ENCODE data around the gene HMX2.
A peak's percentile ranks its signal among the peaks of the same experiment; 100 is the strongest.

HMX2 gene

GRCh38 chr10:123145542-123146012 is 2.4 kb upstream of the HMX2 start:
- H3K36me3 ChIP-seq (ENCODE audit: control insufficient read depth in 5 of 5, insufficient read depth in 5 of 5, low read length in 5 of 5), result no peaks in the 10 kb centered on the region
- no peaks in the 10 kb centered on the region for H3K9me3 ChIP-seq (ENCODE audit: control insufficient read depth in 5 of 5, low read length in 5 of 5)
- H3K4me1 ChIP-seq (ENCODE audit: control insufficient read depth in 5 of 5, insufficient read depth in 5 of 5, low read length in 5 of 5), result peaks cover 0 to 35% (median 30%) of the 10 kb centered on the region in 5 donors
- H3K9ac ChIP-seq (ENCODE audit: low read length in 5 of 5), result no peak overlapping the region
- H3K27me3 ChIP-seq (ENCODE audit: control insufficient read depth in 5 of 5, insufficient read depth in 4 of 5, low read length in 5 of 5), result peaks cover 75 to 98% (median 90%) of the 10 kb centered on the region in 5 donors
- no peak overlapping the region for H3K4me3 ChIP-seq (ENCODE audit: low read depth in 1 of 5, low read length in 5 of 5)
- no peak overlapping the region for H3K27ac ChIP-seq (ENCODE audit: low read depth, low read length)

- H3K27ac ChIP-seq (ENCODE audit: low read depth, low read length), result no peak overlapping the region
- no peak overlapping the region for H3K9ac ChIP-seq (ENCODE audit: low read length in 5 of 5)
- no peak overlapping the region for H3K4me3 ChIP-seq (ENCODE audit: low read depth in 1 of 5, low read length in 5 of 5)
- peaks cover 0 to 42% (median 36%) of the 10 kb centered on the region in 5 donors for H3K4me1 ChIP-seq (ENCODE audit: control insufficient read depth in 5 of 5, insufficient read depth in 5 of 5, low read length in 5 of 5)
- no peaks in the 10 kb centered on the region for H3K36me3 ChIP-seq (ENCODE audit: control insufficient read depth in 5 of 5, insufficient read depth in 5 of 5, low read length in 5 of 5)
- no peaks in the 10 kb centered on the region for H3K9me3 ChIP-seq (ENCODE audit: control insufficient read depth in 5 of 5, low read length in 5 of 5)
- peaks cover 75 to 98% (median 90%) of the 10 kb centered on the region in 5 donors for H3K27me3 ChIP-seq (ENCODE audit: control insufficient read depth in 5 of 5, insufficient read depth in 4 of 5, low read length in 5 of 5)
These were observed 1.7 kb upstream of the HMX2 start for GRCh38 chr10:123146013-123146893.

DNA sequence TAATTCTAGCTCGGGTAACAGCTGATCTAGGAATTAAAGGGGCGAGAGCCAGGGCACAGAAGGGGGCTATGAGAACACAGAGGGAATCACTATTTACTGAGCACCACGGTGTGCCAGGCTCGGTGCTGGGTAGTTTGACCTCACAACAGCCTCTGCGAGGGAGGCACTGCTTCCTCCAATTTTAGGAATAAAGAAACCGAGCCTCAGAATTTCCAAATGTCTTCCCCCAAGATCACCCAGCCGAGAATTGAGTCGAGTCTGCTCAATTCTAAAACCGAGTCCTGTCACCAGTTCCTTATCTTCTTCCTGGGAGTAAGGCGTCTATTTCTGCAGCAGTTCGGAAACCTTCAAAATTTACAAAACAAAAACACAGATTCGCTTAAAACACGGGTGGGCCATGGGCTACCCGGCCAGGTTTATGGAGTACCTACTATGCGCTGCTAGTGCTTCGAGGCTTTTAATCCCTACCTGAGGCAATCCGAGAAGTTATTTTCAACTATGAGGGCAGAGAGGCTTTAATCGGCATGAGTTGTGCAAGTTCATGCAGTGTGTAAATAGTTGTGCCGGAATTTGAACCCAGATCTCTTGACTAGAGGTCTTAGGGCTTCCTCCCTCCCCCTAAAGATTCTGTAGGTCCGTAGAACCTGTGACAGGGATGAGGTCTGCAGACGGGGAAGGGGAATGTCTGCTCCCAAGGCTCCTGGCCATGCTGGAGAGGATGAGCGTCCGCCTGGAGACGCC is 872 bp upstream of the HMX2 start:
- Histone ChIP-seq H3K36me3 (ENCODE audit: control insufficient read depth in 5 of 5, insufficient read depth in 5 of 5, low read length in 5 of 5) (no peaks in the 10 kb centered on the region), H3K9ac (ENCODE audit: low read length in 5 of 5) (no peak overlapping the region), H3K4me1 (ENCODE audit: control insufficient read depth in 5 of 5, insufficient read depth in 5 of 5, low read length in 5 of 5) (peaks cover 0 to 44% (median 39%) of the 10 kb centered on the region in 5 donors), H3K27me3 (ENCODE audit: control insufficient read depth in 5 of 5, insufficient read depth in 4 of 5, low read length in 5 of 5) (peaks cover 75 to 97% (median 90%) of the 10 kb centered on the region in 5 donors), H3K4me3 (ENCODE audit: low read depth in 1 of 5, low read length in 5 of 5) (no peak overlapping the region), H3K9me3 (ENCODE audit: control insufficient read depth in 5 of 5, low read length in 5 of 5) (no peaks in the 10 kb centered on the region), H3K27ac (ENCODE audit: low read depth, low read length) (no peak overlapping the region)

- H3K36me3 ChIP-seq (ENCODE audit: control insufficient read depth in 5 of 5, insufficient read depth in 5 of 5, low read length in 5 of 5), result no peaks in the 10 kb centered on the region
- no peak overlapping the region for H3K27ac ChIP-seq (ENCODE audit: low read depth, low read length)
- no peaks in the 10 kb centered on the region for H3K9me3 ChIP-seq (ENCODE audit: control insufficient read depth in 5 of 5, low read length in 5 of 5)
- H3K4me3 ChIP-seq (ENCODE audit: low read depth in 1 of 5, low read length in 5 of 5), result no peak overlapping the region
- H3K27me3 ChIP-seq (ENCODE audit: control insufficient read depth in 5 of 5, insufficient read depth in 4 of 5, low read length in 5 of 5), result peaks cover 63 to 88% (median 79%) of the 10 kb centered on the region in 5 donors
- H3K9ac ChIP-seq (ENCODE audit: low read length in 5 of 5), result no peak overlapping the region
- peaks cover 0 to 42% (median 35%) of the 10 kb centered on the region in 5 donors for H3K4me1 ChIP-seq (ENCODE audit: control insufficient read depth in 5 of 5, insufficient read depth in 5 of 5, low read length in 5 of 5)
These were observed 652 bp downstream of the HMX2 start for GRCh38 chr10:123148414-123149161.

DNA sequence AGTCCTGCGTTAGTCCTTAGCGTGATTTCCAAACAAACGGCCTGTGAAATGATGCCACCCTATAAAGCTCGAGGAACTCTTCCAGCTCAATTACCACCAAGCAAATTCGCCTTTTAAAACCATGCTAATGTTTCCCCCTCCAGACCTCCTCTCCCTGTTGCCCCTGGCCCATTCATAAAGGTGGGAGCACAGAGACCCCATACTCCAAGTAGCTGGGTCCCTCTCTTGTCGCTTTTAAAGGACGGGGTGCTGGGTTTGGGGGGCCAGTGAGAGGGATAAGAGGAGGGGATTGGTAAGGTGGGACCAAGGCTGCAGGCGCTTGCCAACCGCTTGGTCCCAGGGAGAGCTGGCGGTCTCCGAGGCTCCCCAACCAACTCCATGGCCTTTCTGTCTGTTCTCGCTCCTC is 1.2 kb downstream of the HMX2 start:
- peak overlapping the region in 3 of 5 donors; percentile 56 to 72 (median 67) for H3K4me3 ChIP-seq (ENCODE audit: low read depth in 1 of 5, low read length in 5 of 5)
- H3K27me3 ChIP-seq (ENCODE audit: control insufficient read depth in 5 of 5, insufficient read depth in 4 of 5, low read length in 5 of 5), result peaks cover 60 to 82% (median 76%) of the 10 kb centered on the region in 5 donors
- peaks cover 2 to 42% (median 35%) of the 10 kb centered on the region in 5 donors for H3K4me1 ChIP-seq (ENCODE audit: control insufficient read depth in 5 of 5, insufficient read depth in 5 of 5, low read length in 5 of 5)

DNA sequence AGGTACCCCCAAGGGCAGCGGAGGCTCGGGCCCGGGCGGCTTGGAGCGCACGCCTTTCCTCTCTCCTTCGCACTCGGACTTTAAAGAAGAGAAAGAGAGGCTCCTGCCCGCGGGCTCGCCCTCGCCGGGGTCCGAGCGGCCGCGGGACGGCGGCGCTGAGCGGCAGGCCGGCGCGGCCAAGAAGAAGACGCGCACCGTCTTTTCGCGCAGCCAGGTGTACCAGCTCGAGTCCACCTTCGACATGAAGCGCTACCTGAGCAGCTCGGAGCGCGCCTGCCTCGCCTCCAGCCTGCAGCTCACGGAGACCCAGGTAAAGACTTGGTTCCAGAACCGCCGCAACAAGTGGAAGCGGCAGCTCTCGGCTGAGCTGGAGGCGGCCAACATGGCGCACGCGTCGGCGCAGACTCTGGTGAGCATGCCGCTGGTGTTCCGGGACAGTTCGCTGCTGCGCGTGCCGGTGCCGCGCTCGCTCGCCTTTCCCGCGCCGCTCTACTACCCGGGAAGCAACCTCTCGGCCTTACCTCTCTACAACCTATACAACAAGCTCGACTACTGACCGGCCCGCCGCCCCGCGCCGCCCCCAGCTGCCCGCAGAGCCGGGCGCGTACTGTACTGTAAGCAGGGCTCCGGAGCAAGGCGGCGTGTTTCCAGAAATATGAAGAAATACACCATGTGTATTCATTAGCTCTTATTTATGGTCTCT is 1.8 kb downstream of the HMX2 start:
- Histone ChIP-seq H3K4me3 (ENCODE audit: low read depth in 1 of 5, low read length in 5 of 5) (peak overlapping the region in 4 of 5 donors; percentile 54 to 72 (median 62)), H3K4me1 (ENCODE audit: control insufficient read depth in 5 of 5, insufficient read depth in 5 of 5, low read length in 5 of 5) (peaks cover 2 to 43% (median 36%) of the 10 kb centered on the region in 5 donors), H3K36me3 (ENCODE audit: control insufficient read depth in 5 of 5, insufficient read depth in 5 of 5, low read length in 5 of 5) (no peaks in the 10 kb centered on the region), H3K9ac (ENCODE audit: low read length in 5 of 5) (no peak overlapping the region), H3K9me3 (ENCODE audit: control insufficient read depth in 5 of 5, low read length in 5 of 5) (no peaks in the 10 kb centered on the region), H3K27me3 (ENCODE audit: control insufficient read depth in 5 of 5, insufficient read depth in 4 of 5, low read length in 5 of 5) (peaks cover 54 to 77% (median 71%) of the 10 kb centered on the region in 5 donors), H3K27ac (ENCODE audit: low read depth, low read length) (no peak overlapping the region)

More for the DNA sequence above, 1.2 kb downstream of the HMX2 start:
- Histone ChIP-seq H3K9ac (ENCODE audit: low read length in 5 of 5) (no peak overlapping the region), H3K27ac (ENCODE audit: low read depth, low read length) (no peak overlapping the region), H3K36me3 (ENCODE audit: control insufficient read depth in 5 of 5, insufficient read depth in 5 of 5, low read length in 5 of 5) (no peaks in the 10 kb centered on the region), H3K9me3 (ENCODE audit: control insufficient read depth in 5 of 5, low read length in 5 of 5) (no peaks in the 10 kb centered on the region)

- Histone ChIP-seq H3K9me3 (ENCODE audit: control insufficient read depth in 5 of 5, low read length in 5 of 5) (no peaks in the 10 kb centered on the region), H3K36me3 (ENCODE audit: control insufficient read depth in 5 of 5, insufficient read depth in 5 of 5, low read length in 5 of 5) (no peaks in the 10 kb centered on the region), H3K27ac (ENCODE audit: low read depth, low read length) (no peak overlapping the region), H3K4me3 (ENCODE audit: low read depth in 1 of 5, low read length in 5 of 5) (peak overlapping the region in 4 of 5 donors; percentile 54 to 72 (median 62)), H3K4me1 (ENCODE audit: control insufficient read depth in 5 of 5, insufficient read depth in 5 of 5, low read length in 5 of 5) (peaks cover 4 to 49% (median 44%) of the 10 kb centered on the region in 5 donors), H3K27me3 (ENCODE audit: control insufficient read depth in 5 of 5, insufficient read depth in 4 of 5, low read length in 5 of 5) (peaks cover 47 to 70% (median 63%) of the 10 kb centered on the region in 5 donors), H3K9ac (ENCODE audit: low read length in 5 of 5) (no peak overlapping the region)
These were observed 2.5 kb downstream of the HMX2 start for GRCh38 chr10:123150271-123150985.

- H3K4me1 ChIP-seq (ENCODE audit: control insufficient read depth in 5 of 5, insufficient read depth in 5 of 5, low read length in 5 of 5), result peaks cover 5 to 50% (median 45%) of the 10 kb centered on the region in 5 donors
- H3K27me3 ChIP-seq (ENCODE audit: control insufficient read depth in 5 of 5, insufficient read depth in 4 of 5, low read length in 5 of 5), result peaks cover 42 to 62% (median 57%) of the 10 kb centered on the region in 5 donors
- no peak overlapping the region for H3K27ac ChIP-seq (ENCODE audit: low read depth, low read length)
- H3K36me3 ChIP-seq (ENCODE audit: control insufficient read depth in 5 of 5, insufficient read depth in 5 of 5, low read length in 5 of 5), result peaks cover under 1 to 1% (median under 1%) of the 10 kb centered on the region in 5 donors
- no peaks in the 10 kb centered on the region for H3K9me3 ChIP-seq (ENCODE audit: control insufficient read depth in 5 of 5, low read length in 5 of 5)
- H3K9ac ChIP-seq (ENCODE audit: low read length in 5 of 5), result no peak overlapping the region
- peak overlapping the region in 4 of 5 donors; percentile 11 to 51 (median 40) for H3K4me3 ChIP-seq (ENCODE audit: low read depth in 1 of 5, low read length in 5 of 5)
These were observed 3.2 kb downstream of the HMX2 start for GRCh38 chr10:123150986-123151736.
